HEK293 (cell line): ENCODE measurements around the gene DNAJC30.

Experiments used
- CTCF ChIA-PET: fragments of 350-600 bp; formaldehyde crosslinking; extraction: SDS; loops from one replicate; lab custom pipeline; 2021; ENCODE audit warnings: antibody characterized with exemption; lab: Yijun Ruan, JAX
- POLR2A ChIA-PET: fragments of 300-600 bp; formaldehyde crosslinking; extraction: SDS; loops from one replicate; lab custom pipeline; 2020; ENCODE audit warnings: antibody characterized with exemption, inconsistent platforms; lab: Yijun Ruan, JAX
- H3K27ac ChIP-seq: fragments of 200-500 bp; sonication (Bioruptor generic); 2 replicates; pipeline ENCODE4 v1.5.1; 2014; ENCODE audit warnings: low read depth, low read length, control low read depth, inconsistent platforms; ENCODE audit errors: extremely low read depth
- H3K36me3 ChIP-seq, 2 experiments: fragments of 200-500 bp in 1 of 2; sonication (Bioruptor generic) in 1 of 2; 1 replicate in 1 of 2; 2 replicates in 1 of 2; pipeline ENCODE4 v1.5.1; 2014 to 2017; ENCODE audit warnings: inconsistent platforms in 2 of 2, low read length in 2 of 2; ENCODE audit not compliant: control insufficient read depth in 2 of 2, insufficient read depth in 1 of 2
- H3K4me1 ChIP-seq: fragments of 200-500 bp; sonication (Bioruptor generic); 2 replicates; pipeline ENCODE4 v1.5.1; 2014; ENCODE audit warnings: mild to moderate bottlenecking, low read length, inconsistent platforms; ENCODE audit not compliant: control insufficient read depth, insufficient read depth
- H3K4me3 ChIP-seq: 2 replicates; pipeline ENCODE4 v1.5.1; 2011; ENCODE audit warnings: low read depth, mild to moderate bottlenecking, control low read depth, low read length, moderate library complexity
- H3K9me3 ChIP-seq: fragments of 200-500 bp; sonication (Bioruptor generic); 2 replicates; pipeline ENCODE4 v1.5.1; 2014; ENCODE audit warnings: low read depth, low read length, inconsistent platforms; ENCODE audit not compliant: control insufficient read depth, insufficient read depth
- GLIS2 ChIP-seq: fragments of 450-650 bp; formaldehyde crosslinking; IDR thresholded peaks from 2 replicates; pipeline ENCODE4 v1.5.1; 2016; ENCODE audit warnings: missing biosample characterization, missing genetic modification characterization
- INSM2 ChIP-seq: fragments of 450-650 bp; formaldehyde crosslinking; IDR thresholded peaks from 2 replicates; pipeline ENCODE4 v1.5.1; 2016; ENCODE audit warnings: missing biosample characterization, missing genetic modification characterization
- MYNN ChIP-seq: fragments of 450-650 bp; formaldehyde crosslinking; IDR thresholded peaks from 2 replicates; pipeline ENCODE4 v1.5.1; 2016; ENCODE audit warnings: missing biosample characterization, missing genetic modification characterization, borderline replicate concordance
- MZF1 ChIP-seq: fragments of 450-650 bp; formaldehyde crosslinking; IDR thresholded peaks from 2 replicates; pipeline ENCODE4 v1.5.1; 2017; ENCODE audit warnings: missing biosample characterization, missing genetic modification characterization, borderline replicate concordance
- PRDM4 ChIP-seq: fragments of 450-650 bp; formaldehyde crosslinking; IDR thresholded peaks from 2 replicates; pipeline ENCODE4 v1.5.1; 2017; ENCODE audit warnings: missing biosample characterization, missing genetic modification characterization
- SCRT2 ChIP-seq: fragments of 450-650 bp; formaldehyde crosslinking; IDR thresholded peaks from 2 replicates; pipeline ENCODE4 v1.5.1; 2016; ENCODE audit warnings: missing biosample characterization, missing genetic modification characterization
- SP2 ChIP-seq: fragments of 450-650 bp; formaldehyde crosslinking; IDR thresholded peaks from 2 replicates; pipeline ENCODE4 v1.5.1; 2016; ENCODE audit warnings: missing biosample characterization, missing genetic modification characterization
- YY1 ChIP-seq: fragments of 450-650 bp; formaldehyde crosslinking; IDR thresholded peaks from 2 replicates; pipeline ENCODE4 v1.5.1; 2018; ENCODE audit warnings: missing biosample characterization, missing genetic modification characterization
- YY2 ChIP-seq: fragments of 450-650 bp; formaldehyde crosslinking; IDR thresholded peaks from 2 replicates; pipeline ENCODE4 v1.5.1; 2016; ENCODE audit warnings: missing biosample characterization, missing genetic modification characterization
- ZBTB1 ChIP-seq: fragments of 450-650 bp; formaldehyde crosslinking; IDR thresholded peaks from 2 replicates; pipeline ENCODE4 v1.5.1; 2016; ENCODE audit warnings: missing biosample characterization, missing genetic modification characterization
- ZBTB20 ChIP-seq: fragments of 450-650 bp; formaldehyde crosslinking; IDR thresholded peaks from 2 replicates; pipeline ENCODE4 v1.5.1; 2016; ENCODE audit warnings: missing biosample characterization, missing genetic modification characterization
- ZEB2 ChIP-seq: fragments of 450-650 bp; formaldehyde crosslinking; IDR thresholded peaks from 2 replicates; pipeline ENCODE4 v1.5.1; 2016; ENCODE audit warnings: missing biosample characterization, missing genetic modification characterization
- ZFP69B ChIP-seq: fragments of 450-650 bp; formaldehyde crosslinking; IDR thresholded peaks from 2 replicates; pipeline ENCODE4 v1.5.1; 2016; ENCODE audit warnings: missing biosample characterization, missing genetic modification characterization
- ZNF174 ChIP-seq: fragments of 450-650 bp; formaldehyde crosslinking; IDR thresholded peaks from 2 replicates; pipeline ENCODE4 v1.5.0; 2017; ENCODE audit warnings: missing biosample characterization, mild to moderate bottlenecking, missing genetic modification characterization
- ZNF18 ChIP-seq: fragments of 450-650 bp; formaldehyde crosslinking; IDR thresholded peaks from 2 replicates; pipeline ENCODE4 v1.5.1; 2016; ENCODE audit warnings: missing biosample characterization, missing genetic modification characterization
- ZNF211 ChIP-seq: fragments of 450-650 bp; formaldehyde crosslinking; IDR thresholded peaks from 2 replicates; pipeline ENCODE4 v1.5.1; 2016; ENCODE audit warnings: low read depth, missing biosample characterization, missing genetic modification characterization
- ZNF239 ChIP-seq: fragments of 450-650 bp; formaldehyde crosslinking; IDR thresholded peaks from 2 replicates; pipeline ENCODE4 v1.5.1; 2016; ENCODE audit warnings: missing biosample characterization, missing genetic modification characterization
- ZNF280C ChIP-seq: fragments of 450-650 bp; formaldehyde crosslinking; IDR thresholded peaks from 2 replicates; pipeline ENCODE4 v1.5.1; 2016; ENCODE audit warnings: missing biosample characterization, missing genetic modification characterization
- ZNF302 ChIP-seq: fragments of 450-650 bp; formaldehyde crosslinking; IDR thresholded peaks from 2 replicates; pipeline ENCODE4 v1.5.1; 2016; ENCODE audit warnings: missing biosample characterization, missing genetic modification characterization, low read depth
- ZNF354C ChIP-seq: fragments of 450-650 bp; formaldehyde crosslinking; IDR thresholded peaks from 2 replicates; pipeline ENCODE4 v1.5.1; 2016; ENCODE audit warnings: missing biosample characterization, missing genetic modification characterization, low read depth, borderline replicate concordance
- ZNF416 ChIP-seq: fragments of 450-650 bp; formaldehyde crosslinking; IDR thresholded peaks from 2 replicates; pipeline ENCODE4 v1.5.1; 2016; ENCODE audit warnings: missing biosample characterization, missing genetic modification characterization
- ZNF426 ChIP-seq: fragments of 450-650 bp; formaldehyde crosslinking; IDR thresholded peaks from 2 replicates; pipeline ENCODE4 v1.5.1; 2017; ENCODE audit warnings: missing biosample characterization, missing genetic modification characterization, mild to moderate bottlenecking, inconsistent platforms, moderate library complexity
- ZNF660 ChIP-seq: fragments of 450-650 bp; IDR thresholded peaks from 2 replicates; pipeline ENCODE4 v1.5.1; 2018; ENCODE audit warnings: missing biosample characterization, mild to moderate bottlenecking, missing genetic modification characterization
- ZNF776 ChIP-seq: fragments of 450-650 bp; formaldehyde crosslinking; IDR thresholded peaks from 2 replicates; pipeline ENCODE4 v1.5.0; 2017; ENCODE audit warnings: missing biosample characterization, missing genetic modification characterization, borderline replicate concordance
- ZNF791 ChIP-seq: fragments of 450-650 bp; formaldehyde crosslinking; IDR thresholded peaks from 2 replicates; pipeline ENCODE4 v1.5.1; 2016; ENCODE audit warnings: missing biosample characterization, missing genetic modification characterization
- ZNF830 ChIP-seq: fragments of 450-650 bp; IDR thresholded peaks from 2 replicates; pipeline ENCODE4 v1.5.0; 2018; ENCODE audit warnings: missing biosample characterization, missing genetic modification characterization, low read depth, mild to moderate bottlenecking, moderate library complexity
- ZSCAN18 ChIP-seq: fragments of 450-650 bp; formaldehyde crosslinking; IDR thresholded peaks from 2 replicates; pipeline ENCODE4 v1.5.1; 2016; ENCODE audit warnings: missing biosample characterization, missing genetic modification characterization

The DNAJC30 gene

GRCh38 chr7:73667344-73668102 is 15.7 kb downstream of the DNAJC30 start, which contains the start of gene VPS37D:
VPS37D (plus strand) TSS chr7:73667831; CDS start chr7:73667959, 128 bp downstream.
- Histone ChIP-seq H3K4me1 (no peaks in the 10 kb centered on the region; the same call in 1 of the 2 replicates), H3K4me3 (peak within 1 kb of the TSS; percentile 58), H3K27ac (peak within 1 kb of the TSS; percentile 58; the same call in 1 of the 2 replicates), H3K36me3 (peaks cover 0 to 8% of the 10 kb centered on the region in 2 experiments; a peak in 1 of 3 replicates), H3K9me3 (no peaks in the 10 kb centered on the region)
- POLR2A ChIA-PET, result interaction anchor here (0.6 to 0.7 kb wide), 3 partner anchors 8 to 119 kb away, joined by 3 to 4 read pairs (median 4); partner anchors contain the start of gene ABHD11
- CTCF ChIA-PET, result interaction anchor here (0.5 to 3.3 kb wide), 15 partner anchors 9 to 64 kb away, joined by 3 to 29 read pairs (median 4); partner anchors contain the start of gene STX1A
- TF ChIP-seq INSM2 (tag by site-specific recombination) (no peak), YY1 (tag by site-specific recombination) (no peak), GLIS2 (tag by site-specific recombination) (peak; percentile 55; the same call in 1 of the 2 replicates), ZBTB1 (tag by site-specific recombination) (no peak), ZEB2 (peak; percentile 68), ZBTB20 (no peak), YY2 (no peak), ZFP69B (tag by site-specific recombination) (no peak), ZNF776 (no peak), SP2 (tag by site-specific recombination) (peak; percentile 55), ZNF791 (tag by site-specific recombination) (no peak), ZNF416 (no peak), ZNF426 (tag by site-specific recombination) (no peak), MYNN (tag by site-specific recombination) (no peak), ZNF302 (tag by site-specific recombination) (no peak), ZNF660 (tag by site-specific recombination) (no peak; the same call in 1 of the 2 replicates), ZNF830 (tag by site-specific recombination) (no peak), ZNF211 (tag by site-specific recombination) (no peak), ZNF280C (tag by site-specific recombination) (no peak), ZNF174 (no peak), ZNF354C (tag by site-specific recombination) (no peak), SCRT2 (tag by site-specific recombination) (no peak), ZNF18 (tag by site-specific recombination) (no peak), PRDM4 (tag by site-specific recombination) (no peak), ZNF239 (tag by site-specific recombination) (no peak), MZF1 (tag by site-specific recombination) (no peak), ZSCAN18 (tag by site-specific recombination) (no peak)
